Left kidney (tissue), 8 donors: Measurements from ENCODE around the gene TSPYL4. TPM values are rescaled to one million over a fixed set of nuclear protein-coding genes. Genes with fewer than 3 reads are reported as not detected.
A peak's percentile ranks its signal among the peaks of the same experiment; 100 is the strongest.
"Not testable (repeated sequence)": the region's sequence is repeated elsewhere in the genome, so short reads cannot be mapped to it uniquely, and the experiment has no call there.

ENCODE experiments used
- DNase-seq: peaks from one replicate; pipeline ENCODE4 v3.0.0-alpha.2; 2013
- long read RNA-seq, 8 donors: transcript quantifications; one replicate each; lab custom pipeline, GENCODE V29; 2026
- polyA plus RNA-seq: library from polyadenylated mRNA; unstranded; fragments of 120-200 nt; gene quantifications from one replicate; pipeline ENCODE4 v1.2.1, GENCODE V29; 2013; ENCODE audit not compliant: insufficient read length

The TSPYL4 gene
- polyA plus RNA-seq, result 63.1 TPM
- long read RNA-seq, donor 1, full-length matches to known transcripts, result 189 of 189 reads
- long read RNA-seq, donor 1, partial matches to known transcripts, result 0 of 189 reads
- long read RNA-seq, donor 1, other reads (novel, unspliced or antisense), result 0 of 189 reads
- long read RNA-seq, donor 2, full-length matches to known transcripts, result 147 of 147 reads
- long read RNA-seq, donor 2, partial matches to known transcripts, result 0 of 147 reads
- long read RNA-seq, donor 2, other reads (novel, unspliced or antisense), result 0 of 147 reads
- long read RNA-seq, donor 3, full-length matches to known transcripts, result 158 of 158 reads
- long read RNA-seq, donor 3, partial matches to known transcripts, result 0 of 158 reads
- long read RNA-seq, donor 3, other reads (novel, unspliced or antisense), result 0 of 158 reads
- long read RNA-seq, donor 4, full-length matches to known transcripts, result 18 of 18 reads
- long read RNA-seq, donor 4, partial matches to known transcripts, result 0 of 18 reads
- long read RNA-seq, donor 4, other reads (novel, unspliced or antisense), result 0 of 18 reads
- long read RNA-seq, donor 5, full-length matches to known transcripts, result 173 of 173 reads
- long read RNA-seq, donor 5, partial matches to known transcripts, result 0 of 173 reads
- long read RNA-seq, donor 5, other reads (novel, unspliced or antisense), result 0 of 173 reads
- long read RNA-seq, donor 6, full-length matches to known transcripts, result 155 of 155 reads
- long read RNA-seq, donor 6, partial matches to known transcripts, result 0 of 155 reads
- long read RNA-seq, donor 6, other reads (novel, unspliced or antisense), result 0 of 155 reads
- long read RNA-seq, donor 7, full-length matches to known transcripts, result 203 of 203 reads
- long read RNA-seq, donor 7, partial matches to known transcripts, result 0 of 203 reads
- long read RNA-seq, donor 7, other reads (novel, unspliced or antisense), result 0 of 203 reads
- long read RNA-seq, donor 8, full-length matches to known transcripts, result 65 of 65 reads
- long read RNA-seq, donor 8, partial matches to known transcripts, result 0 of 65 reads
- long read RNA-seq, donor 8, other reads (novel, unspliced or antisense), result 0 of 65 reads

- peak; percentile 98 for DNase-seq
These were observed at the start of gene TSPYL4 for GRCh38 chr6:116253505-116254296. Gene TSPYL4, minus strand, starts transcription at chr6:116254075. Its CDS starts 67 bp downstream, at chr6:116254008.

- DNase-seq, result no peak
These were observed 47.2 kb upstream of the TSPYL4 start for GRCh38 chr6:116301104-116301503.

- DNase-seq, result no peak
These were observed 46.7 kb upstream of the TSPYL4 start for GRCh38 chr6:116300566-116300965.

GRCh38 chr6:116298973-116299372, 45.1 kb upstream of the TSPYL4 start:
- no peak for DNase-seq

GRCh38 chr6:116298273-116298672, 44.4 kb upstream of the TSPYL4 start:
- no peak for DNase-seq

GRCh38 chr6:116292553-116292952, 38.7 kb upstream of the TSPYL4 start:
- DNase-seq, result no peak

- DNase-seq, result no peak
These were observed 38.0 kb upstream of the TSPYL4 start for GRCh38 chr6:116291701-116292396.

- DNase-seq, result no peak
These were observed 36.9 kb upstream of the TSPYL4 start for GRCh38 chr6:116290799-116291198.

GRCh38 chr6:116289876-116290275, 36.0 kb upstream of the TSPYL4 start:
- no peak for DNase-seq

- no peak for DNase-seq
These were observed 33.9 kb upstream of the TSPYL4 start for GRCh38 chr6:116287689-116288282.

- DNase-seq, result no peak
These were observed 33.0 kb upstream of the TSPYL4 start for GRCh38 chr6:116286773-116287358.

- DNase-seq, result not testable (repeated sequence)
These were observed 31.1 kb upstream of the TSPYL4 start for GRCh38 chr6:116284984-116285383.

GRCh38 chr6:116283191-116283590, 29.3 kb upstream of the TSPYL4 start:
- no peak for DNase-seq

GRCh38 chr6:116282698-116283097, 28.8 kb upstream of the TSPYL4 start:
- DNase-seq, result no peak

GRCh38 chr6:116280933-116281316, 27.1 kb upstream of the TSPYL4 start:
- DNase-seq, result no peak

- DNase-seq, result peak; percentile 54
These were observed 26.5 kb upstream of the TSPYL4 start for GRCh38 chr6:116280161-116280932.

GRCh38 chr6:116279232-116280160, 25.6 kb upstream of the TSPYL4 start, which contains the start of gene TSPYL1:
Gene TSPYL1, minus strand, starts transcription at chr6:116279930. Its CDS starts 100 bp downstream, at chr6:116279830.
- DNase-seq, result peak; percentile 99

GRCh38 chr6:116278854-116279231, 25.0 kb upstream of the TSPYL4 start:
- DNase-seq, result peak; percentile 57
